GM19463 (cell line): ENCODE results near the gene ACAP2.
"Not testable (repeated sequence)": the region's sequence is repeated elsewhere in the genome, so short reads cannot be mapped to it uniquely, and the experiment has no call there.

ENCODE experiments used
- ATAC-seq: cut with Tn5 transposase; IDR thresholded peaks from one replicate; pipeline ENCODE4 v1.9.1; 2021; ENCODE audit warnings: mild to moderate bottlenecking, moderate library complexity; ENCODE audit not compliant: unreplicated experiment

Gene ACAP2, protein sequence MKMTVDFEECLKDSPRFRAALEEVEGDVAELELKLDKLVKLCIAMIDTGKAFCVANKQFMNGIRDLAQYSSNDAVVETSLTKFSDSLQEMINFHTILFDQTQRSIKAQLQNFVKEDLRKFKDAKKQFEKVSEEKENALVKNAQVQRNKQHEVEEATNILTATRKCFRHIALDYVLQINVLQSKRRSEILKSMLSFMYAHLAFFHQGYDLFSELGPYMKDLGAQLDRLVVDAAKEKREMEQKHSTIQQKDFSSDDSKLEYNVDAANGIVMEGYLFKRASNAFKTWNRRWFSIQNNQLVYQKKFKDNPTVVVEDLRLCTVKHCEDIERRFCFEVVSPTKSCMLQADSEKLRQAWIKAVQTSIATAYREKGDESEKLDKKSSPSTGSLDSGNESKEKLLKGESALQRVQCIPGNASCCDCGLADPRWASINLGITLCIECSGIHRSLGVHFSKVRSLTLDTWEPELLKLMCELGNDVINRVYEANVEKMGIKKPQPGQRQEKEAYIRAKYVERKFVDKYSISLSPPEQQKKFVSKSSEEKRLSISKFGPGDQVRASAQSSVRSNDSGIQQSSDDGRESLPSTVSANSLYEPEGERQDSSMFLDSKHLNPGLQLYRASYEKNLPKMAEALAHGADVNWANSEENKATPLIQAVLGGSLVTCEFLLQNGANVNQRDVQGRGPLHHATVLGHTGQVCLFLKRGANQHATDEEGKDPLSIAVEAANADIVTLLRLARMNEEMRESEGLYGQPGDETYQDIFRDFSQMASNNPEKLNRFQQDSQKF

DNA sequence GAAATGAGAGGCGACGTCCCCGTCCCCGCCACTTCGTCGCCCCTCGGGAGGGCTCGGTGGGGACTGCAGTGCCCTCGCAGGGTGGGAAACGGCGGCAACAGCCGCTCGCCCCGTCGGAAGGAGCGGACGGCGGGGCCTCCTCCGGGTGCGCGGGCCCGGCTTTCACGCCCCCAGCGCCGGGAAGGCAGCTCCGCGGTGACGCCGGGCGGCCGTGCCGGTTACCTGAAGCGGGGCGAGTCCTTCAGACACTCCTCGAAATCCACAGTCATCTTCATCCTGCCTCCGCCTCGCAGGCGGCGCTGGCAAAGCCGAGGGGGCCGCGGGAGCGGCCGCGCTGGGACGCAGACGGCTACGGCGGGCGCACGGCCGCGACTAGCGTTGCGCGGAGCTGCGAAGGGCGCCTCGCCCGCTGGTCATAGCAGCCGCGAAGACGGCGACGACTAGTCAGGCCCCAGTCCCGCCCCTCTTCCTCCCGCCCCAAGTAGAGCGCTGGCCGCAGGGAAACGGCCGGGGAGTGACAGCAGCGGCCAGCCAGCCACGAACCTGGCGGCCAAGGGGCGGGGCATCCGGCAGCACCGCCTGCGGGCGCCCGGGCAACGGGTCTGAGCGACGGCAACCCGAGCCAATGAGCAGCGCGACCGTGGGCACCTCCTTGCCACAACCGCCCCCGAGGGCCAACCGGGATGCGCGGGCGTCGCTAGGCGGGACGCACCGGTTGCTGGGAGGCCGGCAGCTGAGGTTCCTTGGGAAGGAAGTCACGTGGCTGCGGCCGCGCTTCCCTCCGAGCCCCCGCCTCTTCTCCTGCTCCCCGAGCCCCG lies at the start of gene ACAP2:
ACAP2 (minus strand) TSS at position 448 of the 818 bp plus-strand sequence; CDS start at position 275, 173 bp downstream.
- ATAC-seq, result peak; percentile 92

DNA sequence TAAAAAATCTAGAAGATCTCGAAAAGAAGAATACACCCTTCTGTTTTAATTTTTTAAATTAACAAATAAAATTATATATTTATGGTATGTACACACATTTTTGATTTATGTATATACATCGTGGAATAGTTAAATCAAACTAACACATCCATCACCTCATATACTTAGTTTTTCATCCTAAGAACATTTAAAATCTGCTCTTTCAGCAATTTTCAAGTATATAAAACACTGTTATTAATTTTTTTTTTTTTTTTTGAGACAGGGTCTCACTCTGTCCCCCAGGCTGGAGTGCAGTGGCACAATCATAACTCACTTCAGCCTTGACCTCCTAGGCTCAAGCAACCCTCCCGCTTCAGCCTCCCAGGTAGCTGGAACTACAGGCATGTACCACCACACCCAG lies 32.8 kb upstream of the ACAP2 start:
- ATAC-seq, result no peak

DNA sequence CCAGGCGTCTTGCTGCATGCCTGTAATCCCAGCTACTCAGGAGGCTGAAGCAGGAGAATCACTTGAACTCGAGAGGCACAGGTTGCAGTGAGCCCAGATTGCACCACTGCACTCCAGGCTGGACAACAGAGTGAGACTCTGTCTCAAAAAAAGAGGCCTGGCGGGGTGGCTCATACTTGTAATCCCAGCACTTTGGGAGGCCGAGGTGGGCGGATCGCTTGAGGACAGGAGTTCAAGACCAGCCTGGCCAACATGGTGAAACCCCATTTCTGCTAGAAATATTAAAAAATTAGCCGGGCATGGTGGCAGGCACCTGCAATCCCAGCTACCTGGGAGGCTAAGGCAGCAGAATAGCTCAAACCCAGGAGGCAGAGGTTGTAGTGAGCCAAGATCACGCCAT lies 32.3 kb upstream of the ACAP2 start:
- not testable (repeated sequence) for ATAC-seq

DNA sequence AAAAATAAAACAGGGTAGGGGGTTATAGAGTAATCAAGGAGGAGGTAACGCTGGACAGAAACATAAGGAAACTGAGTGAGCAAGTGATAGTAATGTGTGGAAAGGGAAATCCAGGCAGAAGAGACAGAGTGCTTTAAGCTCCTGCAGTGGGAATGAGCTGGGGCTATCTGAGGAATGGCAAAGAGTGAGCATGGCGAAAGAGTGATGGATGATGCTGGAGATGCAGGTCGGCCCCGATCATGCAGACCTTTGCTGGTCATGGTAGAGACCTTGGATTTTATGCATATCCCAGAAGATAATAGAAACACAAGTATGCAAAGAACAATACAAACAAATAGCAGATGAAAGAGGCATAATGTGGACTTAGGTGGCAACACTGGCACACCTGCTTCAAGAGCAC lies 26.0 kb upstream of the ACAP2 start:
- no peak for ATAC-seq

DNA sequence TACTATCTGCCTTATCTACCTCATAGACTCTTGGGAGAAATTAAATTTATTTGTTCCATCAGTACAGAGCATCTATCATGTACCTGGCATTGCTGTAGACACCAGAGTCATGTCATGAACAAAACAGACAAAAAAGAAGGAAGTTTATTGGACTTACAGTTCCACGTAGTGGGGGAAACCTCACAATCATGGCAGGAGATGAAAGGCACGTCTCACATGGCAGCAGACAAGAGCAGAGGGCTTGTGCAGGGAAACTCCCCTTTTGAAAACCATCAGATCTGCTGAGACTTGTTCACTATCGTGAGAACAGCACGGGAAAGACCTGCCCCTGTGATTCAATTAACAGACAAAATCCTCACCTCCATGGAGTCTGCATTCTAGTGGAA lies 25.6 kb upstream of the ACAP2 start:
- ATAC-seq, result no peak

GRCh38 chr3:195467641-195468390 lies 25.0 kb upstream of the ACAP2 start:
- no peak for ATAC-seq

- no peak for ATAC-seq
Observed at GRCh38 chr3:195466251-195466650, 23.4 kb upstream of the ACAP2 start.

- not testable (repeated sequence) for ATAC-seq
Observed at GRCh38 chr3:195462922-195463321, 20.1 kb upstream of the ACAP2 start.

GRCh38 chr3:195462308-195462610 lies 19.4 kb upstream of the ACAP2 start:
- no peak for ATAC-seq

DNA sequence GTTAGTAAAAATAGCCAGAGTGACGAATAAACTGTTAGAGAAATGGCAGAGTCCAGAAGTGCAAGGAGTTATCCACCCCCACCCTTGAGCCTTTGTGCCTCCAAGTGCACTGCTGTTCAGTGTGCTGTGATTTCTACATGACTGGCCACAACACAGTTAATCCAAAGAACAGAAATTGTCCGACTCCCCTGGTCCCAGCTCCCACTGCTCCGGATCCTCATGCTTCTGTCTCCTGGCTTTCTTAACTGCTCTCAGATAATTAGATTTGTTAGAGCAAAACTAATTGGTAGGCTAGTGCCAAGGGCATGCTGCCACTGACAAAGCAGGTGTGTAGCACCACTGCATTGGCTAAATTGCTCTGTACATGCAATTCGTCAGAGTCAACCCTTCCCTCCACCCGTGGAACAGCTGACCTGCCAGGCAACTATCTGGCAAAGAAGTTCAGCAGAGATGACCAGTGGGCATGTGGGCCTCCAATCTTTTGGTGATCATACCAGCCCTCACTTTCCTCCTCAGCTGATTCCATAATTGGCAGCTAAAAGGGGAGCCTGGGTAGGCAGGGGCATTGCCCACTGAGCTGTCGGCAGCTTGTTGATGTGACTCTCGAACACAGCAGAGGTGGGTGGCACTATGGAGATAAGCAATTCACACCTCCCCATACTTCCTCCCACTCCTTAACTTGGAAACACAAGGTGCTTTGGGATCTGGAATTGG lies 18.9 kb upstream of the ACAP2 start:
- ATAC-seq, result no peak

- no peak for ATAC-seq
Observed at GRCh38 chr3:195460091-195460713, 17.4 kb upstream of the ACAP2 start.

DNA sequence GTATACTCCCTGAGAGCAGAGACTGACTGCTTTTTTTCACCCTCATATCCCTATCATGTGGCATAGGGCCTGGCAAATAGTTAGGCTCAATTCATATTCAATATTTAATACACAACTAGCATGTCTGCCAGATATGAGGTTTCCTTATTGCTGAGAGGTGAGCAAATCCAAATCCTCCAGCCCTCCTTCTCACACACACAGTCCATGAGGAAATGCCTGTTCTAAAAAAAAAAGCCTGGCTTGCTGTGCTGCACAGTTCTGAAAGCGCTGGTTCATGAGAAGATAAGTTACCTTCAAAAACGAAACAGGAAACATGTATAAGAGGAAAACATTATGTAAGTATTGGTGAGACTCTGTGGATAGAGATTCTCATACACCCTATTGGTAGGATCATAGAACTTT lies 15.5 kb upstream of the ACAP2 start:
- peak; percentile 57 for ATAC-seq

DNA sequence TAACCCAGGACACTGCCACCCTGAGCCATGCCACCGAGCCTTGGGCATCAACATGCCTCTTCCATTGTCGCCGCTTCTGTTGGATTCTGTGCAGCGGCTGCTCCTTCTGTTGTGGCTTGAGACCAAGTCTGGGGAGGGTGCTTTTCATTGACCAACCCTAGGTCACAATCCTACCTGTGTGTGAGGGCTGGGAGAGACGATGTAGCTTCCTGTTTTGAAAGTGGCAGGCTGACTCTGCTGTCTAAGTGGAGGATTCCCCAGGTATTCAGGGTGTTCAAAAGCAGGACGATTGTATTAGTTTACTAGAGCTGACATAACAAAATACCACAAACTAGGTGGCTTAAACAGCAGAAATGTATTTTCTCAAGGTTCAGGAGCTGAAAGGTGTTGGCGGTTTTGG lies 13.0 kb upstream of the ACAP2 start:
- ATAC-seq, result no peak

DNA sequence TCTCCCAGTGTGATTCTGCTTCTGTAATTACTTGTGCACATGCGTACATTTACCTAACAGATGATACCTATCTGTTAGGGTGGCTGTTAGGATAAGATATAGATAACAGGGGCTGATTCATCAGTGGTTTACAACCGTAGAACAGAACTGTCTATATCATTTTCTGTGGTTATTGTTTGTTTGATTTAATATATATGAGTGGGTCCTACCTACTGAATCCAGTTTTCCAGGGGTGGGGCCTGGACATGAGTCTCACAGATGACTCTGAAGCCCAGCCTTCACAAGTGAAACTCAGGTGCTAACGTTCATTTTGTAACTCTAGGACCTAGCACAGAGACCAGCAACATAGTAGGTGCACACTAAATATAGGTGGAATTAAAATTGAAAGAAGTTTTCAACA lies 10.4 kb upstream of the ACAP2 start:
- no peak for ATAC-seq

DNA sequence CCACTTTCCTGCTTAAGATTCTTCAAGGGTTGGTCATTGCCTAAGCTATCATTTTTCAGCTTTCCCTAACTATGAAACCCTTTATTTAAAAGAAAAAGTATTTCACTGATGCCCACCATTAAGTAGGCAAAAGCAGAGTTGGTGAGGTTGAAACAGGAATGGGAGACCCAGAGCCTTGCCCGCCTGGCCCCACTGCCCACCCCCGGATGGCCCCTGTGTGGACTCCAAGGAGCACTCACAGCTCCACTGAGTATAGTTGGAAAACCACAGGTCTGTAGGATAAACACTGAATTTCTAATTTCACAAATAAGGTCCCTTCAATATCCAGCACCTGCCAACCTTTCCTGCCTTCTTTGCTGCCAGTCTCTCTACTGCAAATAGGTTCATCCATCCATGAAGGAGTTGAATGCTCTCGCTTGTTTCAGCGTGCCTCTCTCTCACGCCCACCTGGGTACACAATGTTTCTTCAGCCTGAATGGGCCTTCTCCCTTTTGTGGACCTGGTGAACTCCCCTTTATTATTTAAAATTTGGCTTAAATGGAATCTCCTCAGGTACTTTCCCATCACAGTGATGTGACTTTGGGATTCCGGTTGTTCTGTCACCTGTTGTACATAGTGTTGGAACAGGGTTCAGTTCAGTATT lies 8.7 kb upstream of the ACAP2 start:
- ATAC-seq, result no peak

- ATAC-seq, result no peak
Observed at GRCh38 chr3:195450731-195451229, 8.0 kb upstream of the ACAP2 start.

DNA sequence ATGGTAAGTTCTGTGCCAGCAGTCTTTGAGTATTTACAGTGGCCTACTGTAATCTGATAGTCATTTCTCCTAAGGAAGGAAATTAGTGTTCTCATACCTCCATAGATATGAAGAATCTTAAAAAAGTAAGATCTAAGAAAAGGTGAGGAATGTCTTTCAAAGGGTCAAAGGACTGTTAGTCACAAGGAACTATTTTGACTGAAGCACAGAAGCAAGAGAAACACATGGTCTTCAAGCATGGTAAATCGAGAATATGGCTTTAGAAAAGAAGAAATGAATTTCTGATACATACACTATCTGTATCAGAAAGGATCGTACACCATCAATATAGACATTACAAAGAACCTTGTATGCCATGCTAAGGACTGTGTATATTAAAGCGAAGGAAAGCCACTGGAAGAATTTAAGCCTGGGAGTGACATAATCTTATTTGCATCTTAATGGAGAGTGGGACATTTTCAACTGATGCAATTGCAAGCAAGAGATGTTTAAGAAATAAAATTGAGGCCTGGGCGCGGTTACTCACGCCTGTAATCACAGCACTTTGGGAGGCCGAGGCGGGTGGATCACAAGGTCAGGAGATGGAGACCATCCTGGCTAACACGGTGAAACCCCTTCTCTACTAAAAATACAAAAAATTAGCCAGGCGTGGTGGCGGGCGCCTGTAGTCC lies 5.5 kb upstream of the ACAP2 start:
- no peak for ATAC-seq

GRCh38 chr3:195447201-195447600 lies 4.4 kb upstream of the ACAP2 start:
- no peak for ATAC-seq

GRCh38 chr3:195446359-195446758 lies 3.5 kb upstream of the ACAP2 start:
- no peak for ATAC-seq
